MM.1S (cell line): ENCODE measurements around the gene CADM4.
A peak's percentile ranks its signal among the peaks of the same experiment; 100 is the strongest.

Experiments
- DNase-seq: peaks from one replicate; pipeline ENCODE4 v3.0.0-alpha.2; 2015
- H2AFZ ChIP-seq: fragments of 300-600 bp; sonication (generic); 2 replicates; pipeline ENCODE4 v1.6.0; 2016; ENCODE audit warnings: antibody characterized with exemption, low read length
- H3F3A ChIP-seq: fragments of 300-600 bp; sonication (generic); 2 replicates; pipeline ENCODE4 v1.6.1; 2016; ENCODE audit warnings: mild to moderate bottlenecking, antibody characterized with exemption, low read length, moderate library complexity, mixed read lengths; ENCODE audit not compliant: insufficient read depth
- H3K27ac ChIP-seq: fragments of 300-600 bp; sonication (generic); 2 replicates; pipeline ENCODE4 v1.5.1; 2016; ENCODE audit warnings: mild to moderate bottlenecking, low read length
- H3K27me3 ChIP-seq: fragments of 300-600 bp; sonication (generic); replicated peaks from 2 replicates; pipeline ENCODE4 v1.6.0; 2016; ENCODE audit warnings: low read length; ENCODE audit not compliant: insufficient read depth
- H3K36me3 ChIP-seq: fragments of 300-600 bp; sonication (generic); replicated peaks from 2 replicates; pipeline ENCODE4 v1.6.1; 2016; ENCODE audit warnings: mild to moderate bottlenecking, low read length, mixed read lengths; ENCODE audit not compliant: insufficient read depth
- H3K4me1 ChIP-seq: fragments of 300-600 bp; sonication (generic); 2 replicates; pipeline ENCODE4 v1.6.1; 2016; ENCODE audit warnings: low read length, mixed read lengths
- H3K4me2 ChIP-seq: fragments of 300-600 bp; sonication (generic); 2 replicates; pipeline ENCODE4 v1.6.0; 2016; ENCODE audit warnings: low read depth, low read length
- H3K4me3 ChIP-seq: fragments of 300-600 bp; sonication (generic); 2 replicates; pipeline ENCODE4 v1.5.1; 2016; ENCODE audit warnings: low read length, mixed read lengths
- H3K79me2 ChIP-seq: fragments of 300-600 bp; sonication (generic); 2 replicates; pipeline ENCODE4 v1.6.1; 2016; ENCODE audit warnings: mixed run types, low read length, mixed read lengths
- H3K9ac ChIP-seq: fragments of 300-600 bp; sonication (generic); 2 replicates; pipeline ENCODE4 v1.6.1; 2016; ENCODE audit warnings: low read length, mixed read lengths
- H3K9me2 ChIP-seq: fragments of 300-600 bp; sonication (generic); replicated peaks from 2 replicates; pipeline ENCODE4 v1.6.1; 2016; ENCODE audit warnings: mild to moderate bottlenecking, low read length, mixed read lengths; ENCODE audit not compliant: insufficient read depth
- H3K9me3 ChIP-seq: fragments of 300-600 bp; sonication (generic); replicated peaks from 2 replicates; pipeline ENCODE4 v1.6.1; 2016; ENCODE audit warnings: mild to moderate bottlenecking, low read length, mixed read lengths; ENCODE audit not compliant: insufficient read depth
- H4K20me1 ChIP-seq: fragments of 300-600 bp; sonication (generic); 2 replicates; pipeline ENCODE4 v1.6.1; 2016; ENCODE audit warnings: mild to moderate bottlenecking, low read length, moderate library complexity, mixed read lengths; ENCODE audit not compliant: insufficient read depth
- EZH2 ChIP-seq: fragments of 300-600 bp; sonication (generic); optimal IDR thresholded peaks from 2 replicates; pipeline ENCODE3; 2017; ENCODE audit warnings: low read depth, mild to moderate bottlenecking, antibody characterized with exemption, low read length, mixed read lengths
- EZH2phosphoT487 ChIP-seq: fragments of 300-600 bp; sonication (generic); IDR thresholded peaks from 2 replicates; pipeline ENCODE4 v1.6.1; 2018; ENCODE audit warnings: antibody characterized with exemption, low read length
- TF ChIP-seq, protein P1 (sequence below): fragments of 300-600 bp; sonication (generic); IDR thresholded peaks from 2 replicates; pipeline ENCODE4 v1.5.1; 2016; ENCODE audit warnings: antibody characterized with exemption, low read length, mixed read lengths

CADM4 gene

DNA sequence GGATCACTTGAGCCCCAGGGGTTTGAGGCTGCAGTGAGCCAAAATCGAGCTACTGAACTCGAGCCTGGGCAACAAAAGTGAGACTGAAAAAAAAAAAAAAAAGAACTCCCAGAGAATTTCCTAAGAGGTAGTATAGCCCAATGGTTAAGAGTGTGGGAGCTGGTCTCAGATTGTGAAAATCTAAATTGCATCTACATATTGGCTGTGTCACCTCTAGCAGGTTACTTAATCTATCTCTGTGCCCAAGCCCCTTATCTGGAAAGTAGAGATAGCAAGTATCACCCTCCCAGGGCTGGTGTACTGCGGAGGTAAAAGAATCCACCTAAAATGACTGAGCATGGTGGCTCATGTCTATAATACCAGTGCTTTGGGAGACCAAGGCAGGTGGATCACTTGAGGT, 34.0 kb upstream of the CADM4 start:
- Histone ChIP-seq H3K9me3 (no peaks in the 10 kb centered on the region), H4K20me1 (no peaks in the 10 kb centered on the region), H3K36me3 (no peaks in the 10 kb centered on the region), H3K79me2 (no peaks in the 10 kb centered on the region), H3K4me2 (no peak overlapping the region), H3K27ac (no peak overlapping the region), H2AFZ (no peak overlapping the region), H3K4me1 (peaks cover 16% of the 10 kb centered on the region), H3K4me3 (no peak overlapping the region), H3K27me3 (peaks cover 19% of the 10 kb centered on the region), H3F3A (peaks cover 4% of the 10 kb centered on the region; the same call in 1 of the 2 replicates), H3K9ac (no peak overlapping the region), H3K9me2 (no peaks in the 10 kb centered on the region)
- no peak for DNase-seq
- TF ChIP-seq EZH2phosphoT487 (no peak), EZH2 (no peak)
- TF ChIP-seq, protein P1, sequence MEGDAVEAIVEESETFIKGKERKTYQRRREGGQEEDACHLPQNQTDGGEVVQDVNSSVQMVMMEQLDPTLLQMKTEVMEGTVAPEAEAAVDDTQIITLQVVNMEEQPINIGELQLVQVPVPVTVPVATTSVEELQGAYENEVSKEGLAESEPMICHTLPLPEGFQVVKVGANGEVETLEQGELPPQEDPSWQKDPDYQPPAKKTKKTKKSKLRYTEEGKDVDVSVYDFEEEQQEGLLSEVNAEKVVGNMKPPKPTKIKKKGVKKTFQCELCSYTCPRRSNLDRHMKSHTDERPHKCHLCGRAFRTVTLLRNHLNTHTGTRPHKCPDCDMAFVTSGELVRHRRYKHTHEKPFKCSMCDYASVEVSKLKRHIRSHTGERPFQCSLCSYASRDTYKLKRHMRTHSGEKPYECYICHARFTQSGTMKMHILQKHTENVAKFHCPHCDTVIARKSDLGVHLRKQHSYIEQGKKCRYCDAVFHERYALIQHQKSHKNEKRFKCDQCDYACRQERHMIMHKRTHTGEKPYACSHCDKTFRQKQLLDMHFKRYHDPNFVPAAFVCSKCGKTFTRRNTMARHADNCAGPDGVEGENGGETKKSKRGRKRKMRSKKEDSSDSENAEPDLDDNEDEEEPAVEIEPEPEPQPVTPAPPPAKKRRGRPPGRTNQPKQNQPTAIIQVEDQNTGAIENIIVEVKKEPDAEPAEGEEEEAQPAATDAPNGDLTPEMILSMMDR: no peak

DNA sequence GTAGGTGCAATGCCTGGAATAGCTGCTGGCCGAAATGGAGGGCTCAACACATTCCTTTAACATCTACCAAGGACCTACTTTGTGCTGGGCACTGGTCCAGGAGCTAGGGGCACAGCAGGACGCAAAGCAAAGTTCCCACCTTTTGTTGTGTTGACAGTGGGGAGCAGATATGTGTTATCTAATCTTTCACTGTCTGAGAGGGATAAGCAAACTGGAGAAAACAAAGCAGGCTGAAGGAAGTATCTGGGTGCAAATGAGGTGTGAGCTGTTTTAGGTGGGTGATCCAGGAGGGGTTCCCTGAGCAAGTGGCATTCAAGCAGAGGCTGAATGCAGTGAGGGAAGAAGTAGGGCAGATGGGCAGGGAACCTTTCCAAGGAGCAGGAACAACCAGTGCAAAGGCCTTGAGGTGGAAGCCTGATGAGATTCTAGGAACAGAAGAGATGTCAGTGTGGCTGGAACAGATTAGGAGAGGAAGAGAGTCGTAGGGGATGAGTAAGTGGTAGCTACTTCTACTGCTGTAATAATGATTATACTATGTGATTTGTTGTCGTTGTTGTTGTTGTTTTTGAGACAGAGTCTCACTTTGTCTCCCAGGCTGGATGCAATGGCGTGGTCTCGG, 32.5 kb upstream of the CADM4 start:
- Histone ChIP-seq H3K27ac (no peak overlapping the region), H3K4me2 (no peak overlapping the region), H3K4me3 (no peak overlapping the region), H3K79me2 (no peaks in the 10 kb centered on the region), H3K36me3 (no peaks in the 10 kb centered on the region), H3K9me3 (no peaks in the 10 kb centered on the region), H3K9ac (no peak overlapping the region), H3K9me2 (no peaks in the 10 kb centered on the region), H3K27me3 (peaks cover 19% of the 10 kb centered on the region), H3F3A (peaks cover 4% of the 10 kb centered on the region; the same call in 1 of the 2 replicates), H2AFZ (no peak overlapping the region), H3K4me1 (peaks cover 20% of the 10 kb centered on the region), H4K20me1 (no peaks in the 10 kb centered on the region)
- DNase-seq: no peak
- no peak for TF ChIP-seq EZH2phosphoT487

DNA sequence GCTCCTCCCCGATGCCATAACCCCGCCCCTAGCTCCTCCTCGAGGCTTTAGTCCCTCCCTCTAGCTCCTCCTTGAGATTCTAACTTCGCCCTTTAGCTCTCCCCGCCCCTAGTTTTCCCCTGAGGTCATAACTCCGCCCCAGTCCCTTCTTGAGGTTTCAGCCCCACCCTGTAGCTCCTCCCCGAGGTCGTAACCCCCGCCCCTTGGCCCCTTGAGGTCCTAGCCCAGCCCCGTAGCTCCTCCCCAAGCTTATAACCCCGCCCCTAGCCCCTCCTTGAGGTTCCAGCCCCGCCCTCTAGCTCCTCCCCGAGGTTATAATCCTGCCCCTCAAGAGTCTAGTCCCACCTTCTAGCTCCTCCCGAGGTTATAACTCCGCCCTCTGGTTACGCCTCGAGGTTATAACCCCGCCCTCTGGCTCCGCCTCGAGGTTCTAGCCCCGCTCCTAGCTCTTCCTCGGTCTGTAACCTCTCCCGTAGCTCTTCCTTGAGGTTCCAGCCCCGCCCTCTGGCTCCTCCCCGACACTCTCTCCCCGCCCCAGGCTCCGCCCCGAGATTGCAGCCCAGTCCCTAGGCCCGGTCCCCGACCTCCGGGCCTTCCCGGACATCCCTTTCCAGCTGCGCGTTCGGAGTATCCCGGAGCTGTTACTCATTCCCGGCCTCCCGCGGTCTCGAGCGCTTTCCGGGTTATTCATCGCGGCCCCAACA, 28.9 kb upstream of the CADM4 start:
- Histone ChIP-seq H3K27me3 (peaks cover 19% of the 10 kb centered on the region), H3K4me2 (peak overlapping the region; percentile 98), H3K27ac (no peak overlapping the region), H3K9me2 (no peaks in the 10 kb centered on the region), H3F3A (no peaks in the 10 kb centered on the region), H3K4me3 (peak overlapping the region; percentile 69), H4K20me1 (no peaks in the 10 kb centered on the region), H2AFZ (peak overlapping the region; percentile 95), H3K9ac (peak overlapping the region; percentile 49; the same call in 1 of the 2 replicates), H3K79me2 (no peaks in the 10 kb centered on the region), H3K4me1 (peaks cover 4% of the 10 kb centered on the region; the same call in 1 of the 2 replicates), H3K36me3 (no peaks in the 10 kb centered on the region), H3K9me3 (no peaks in the 10 kb centered on the region)
- DNase-seq: peak; percentile 98
- TF ChIP-seq EZH2phosphoT487: no peak
- no peak for TF ChIP-seq EZH2
- TF ChIP-seq, protein P1: no peak
